HTERT RPE-1 (cell line): ENCODE results near the gene MOV10L1.

Experiments
- in situ Hi-C: fragments of 300-500 bp; cut with MboI; formaldehyde crosslinking; loops from 4 replicates; pipeline ENCODE4 v1.14.3; 2020; ENCODE audit warnings: low sequenced_read_pairs

The MOV10L1 gene

GRCh38 chr22:50173311-50173982 lies 83.6 kb downstream of the MOV10L1 start:
- in situ Hi-C loops = no loop called here

- in situ Hi-C loops = no loop called here
Measured at GRCh38 chr22:50173983-50174355, 84.2 kb downstream of the MOV10L1 start.

- in situ Hi-C loops = no loop called here
Measured at GRCh38 chr22:50174382-50175190, 84.8 kb downstream of the MOV10L1 start.

GRCh38 chr22:50175191-50175461 lies 85.3 kb downstream of the MOV10L1 start:
- in situ Hi-C loops = no loop called here

- in situ Hi-C loops = no loop called here
Measured at GRCh38 chr22:50175921-50176849, 86.4 kb downstream of the MOV10L1 start.

- in situ Hi-C loops = no loop called here
Measured at GRCh38 chr22:50176850-50177536, 87.2 kb downstream of the MOV10L1 start.

GRCh38 chr22:50177537-50178470 lies 88.0 kb downstream of the MOV10L1 start:
- in situ Hi-C loops = no loop called here

- in situ Hi-C loops = no loop called here
Measured at GRCh38 chr22:50178471-50178864, 88.7 kb downstream of the MOV10L1 start.

- in situ Hi-C loops = no loop called here
Measured at GRCh38 chr22:50178871-50179869, 89.4 kb downstream of the MOV10L1 start.

- in situ Hi-C loops = no loop called here
Measured at GRCh38 chr22:50179937-50180726, 90.3 kb downstream of the MOV10L1 start.

- in situ Hi-C loops = no loop called here
Measured at GRCh38 chr22:50180727-50181521, 91.1 kb downstream of the MOV10L1 start.

GRCh38 chr22:50182176-50183081 lies 92.6 kb downstream of the MOV10L1 start:
- in situ Hi-C loops = no loop called here

GRCh38 chr22:50183141-50183971 lies 93.5 kb downstream of the MOV10L1 start:
- in situ Hi-C loops = no loop called here

- in situ Hi-C loops = no loop called here
Measured at GRCh38 chr22:50184004-50184901, 94.4 kb downstream of the MOV10L1 start.
